Thyroid gland (tissue), 4 donors: Measurements from ENCODE around the gene TSTD1.

Source experiments
- POLR2A ChIP-seq, 2 donors: fragments of 450-650 bp; IDR thresholded peaks; one replicate each; pipeline ENCODE4 v1.6.1; 2017; ENCODE audit warnings: antibody characterized with exemption in 2 of 2, mild to moderate bottlenecking in 2 of 2, moderate library complexity in 1 of 2
- TF ChIP-seq, protein P1 (sequence below), 6 experiments: fragments of 200-600 bp in 3 of 6; fragments of 450-650 bp in 3 of 6; sonication (generic) in 3 of 6; IDR thresholded peaks; one replicate each; pipeline ENCODE4 v1.5.1; 2016 to 2019; ENCODE audit warnings: antibody characterized with exemption in 6 of 6, mild to moderate bottlenecking in 2 of 6, inconsistent platforms in 1 of 6, moderate library complexity in 1 of 6

GRCh38 chr1:161073474-161074121, 34.8 kb upstream of the TSTD1 start:
- TF ChIP-seq, protein P1, sequence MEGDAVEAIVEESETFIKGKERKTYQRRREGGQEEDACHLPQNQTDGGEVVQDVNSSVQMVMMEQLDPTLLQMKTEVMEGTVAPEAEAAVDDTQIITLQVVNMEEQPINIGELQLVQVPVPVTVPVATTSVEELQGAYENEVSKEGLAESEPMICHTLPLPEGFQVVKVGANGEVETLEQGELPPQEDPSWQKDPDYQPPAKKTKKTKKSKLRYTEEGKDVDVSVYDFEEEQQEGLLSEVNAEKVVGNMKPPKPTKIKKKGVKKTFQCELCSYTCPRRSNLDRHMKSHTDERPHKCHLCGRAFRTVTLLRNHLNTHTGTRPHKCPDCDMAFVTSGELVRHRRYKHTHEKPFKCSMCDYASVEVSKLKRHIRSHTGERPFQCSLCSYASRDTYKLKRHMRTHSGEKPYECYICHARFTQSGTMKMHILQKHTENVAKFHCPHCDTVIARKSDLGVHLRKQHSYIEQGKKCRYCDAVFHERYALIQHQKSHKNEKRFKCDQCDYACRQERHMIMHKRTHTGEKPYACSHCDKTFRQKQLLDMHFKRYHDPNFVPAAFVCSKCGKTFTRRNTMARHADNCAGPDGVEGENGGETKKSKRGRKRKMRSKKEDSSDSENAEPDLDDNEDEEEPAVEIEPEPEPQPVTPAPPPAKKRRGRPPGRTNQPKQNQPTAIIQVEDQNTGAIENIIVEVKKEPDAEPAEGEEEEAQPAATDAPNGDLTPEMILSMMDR (IDR thresholded peaks at IDR 0.05), result no peak
- no peak for TF ChIP-seq POLR2A (IDR thresholded peaks at IDR 0.05)
